ENCODE measurements around the gene RUVBL2. TPM values are rescaled to one million over a fixed set of nuclear protein-coding genes. Genes with fewer than 3 reads are reported as not detected.

RUVBL2 gene
- 10 to 100 TPM; 17.0 to 38.0 (median 29.1) TPM for total RNA-seq
- polyA plus RNA-seq = 10 to 100 TPM; 43.9 to 44.9 TPM

GRCh38 chr19:48993175-48994034 is at the start of gene RUVBL2, which contains the start of gene GYS1:
RUVBL2 (plus strand) TSS chr19:48993887; CDS start chr19:48993912, 25 bp downstream.
GYS1 (minus strand) TSS chr19:48993309; CDS start chr19:48993112, 197 bp downstream.
- WGBS, 2 donors = 0% methylated on average over 56 of the region's 56 CpGs
- peak; percentile 91 to 96 (median 95) for ATAC-seq

GRCh38 chr19:48945415-48945814 is 48.3 kb upstream of the RUVBL2 start:
- no peak for FAIRE-seq
- no peak for DNase-seq
- Histone ChIP-seq H3K27ac (no peak overlapping the region), H3K27me3 (no peaks in the 10 kb centered on the region), H3K36me3 (no peaks in the 10 kb centered on the region), H3K4me3 (no peak overlapping the region), H3K9me3 (no peaks in the 10 kb centered on the region), H3K4me1 (no peaks in the 10 kb centered on the region)
- TF ChIP-seq, protein P1, sequence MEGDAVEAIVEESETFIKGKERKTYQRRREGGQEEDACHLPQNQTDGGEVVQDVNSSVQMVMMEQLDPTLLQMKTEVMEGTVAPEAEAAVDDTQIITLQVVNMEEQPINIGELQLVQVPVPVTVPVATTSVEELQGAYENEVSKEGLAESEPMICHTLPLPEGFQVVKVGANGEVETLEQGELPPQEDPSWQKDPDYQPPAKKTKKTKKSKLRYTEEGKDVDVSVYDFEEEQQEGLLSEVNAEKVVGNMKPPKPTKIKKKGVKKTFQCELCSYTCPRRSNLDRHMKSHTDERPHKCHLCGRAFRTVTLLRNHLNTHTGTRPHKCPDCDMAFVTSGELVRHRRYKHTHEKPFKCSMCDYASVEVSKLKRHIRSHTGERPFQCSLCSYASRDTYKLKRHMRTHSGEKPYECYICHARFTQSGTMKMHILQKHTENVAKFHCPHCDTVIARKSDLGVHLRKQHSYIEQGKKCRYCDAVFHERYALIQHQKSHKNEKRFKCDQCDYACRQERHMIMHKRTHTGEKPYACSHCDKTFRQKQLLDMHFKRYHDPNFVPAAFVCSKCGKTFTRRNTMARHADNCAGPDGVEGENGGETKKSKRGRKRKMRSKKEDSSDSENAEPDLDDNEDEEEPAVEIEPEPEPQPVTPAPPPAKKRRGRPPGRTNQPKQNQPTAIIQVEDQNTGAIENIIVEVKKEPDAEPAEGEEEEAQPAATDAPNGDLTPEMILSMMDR (IDR thresholded peaks at IDR 0.05) = no peak
- intact Hi-C loops (cut with DNase I) = no loop called here
- WGBS, 2 donors = 84 to 94% methylated on average over 5 of the region's 5 CpGs
- no peak for ATAC-seq

More at GRCh38 chr19:48993175-48994034, at the start of gene RUVBL2, which contains the start of gene GYS1:
- no peaks in the 10 kb centered on the region for H3K9me3 ChIP-seq
- peak within 1 kb of the TSS; percentile 62 to 93 (median 85) for H3K27ac ChIP-seq
- peak within 1 kb of the TSS; percentile 53 to 80 (median 66) for H3K4me3 ChIP-seq
- no peaks in the 10 kb centered on the region for H3K36me3 ChIP-seq
- intact Hi-C loops (cut with DNase I) = no loop called here
- peak; percentile 96 for FAIRE-seq
- H3K4me1 ChIP-seq = peaks cover 5 to 15% (median 6%) of the 10 kb centered on the region in 3 donors
- H3K27me3 ChIP-seq = no peaks in the 10 kb centered on the region
- TF ChIP-seq, protein P1 (IDR thresholded peaks at IDR 0.05) = peak; percentile 93 to 99 (median 98)
- peak; percentile 99 to 100 (median 99) for DNase-seq

DNA sequence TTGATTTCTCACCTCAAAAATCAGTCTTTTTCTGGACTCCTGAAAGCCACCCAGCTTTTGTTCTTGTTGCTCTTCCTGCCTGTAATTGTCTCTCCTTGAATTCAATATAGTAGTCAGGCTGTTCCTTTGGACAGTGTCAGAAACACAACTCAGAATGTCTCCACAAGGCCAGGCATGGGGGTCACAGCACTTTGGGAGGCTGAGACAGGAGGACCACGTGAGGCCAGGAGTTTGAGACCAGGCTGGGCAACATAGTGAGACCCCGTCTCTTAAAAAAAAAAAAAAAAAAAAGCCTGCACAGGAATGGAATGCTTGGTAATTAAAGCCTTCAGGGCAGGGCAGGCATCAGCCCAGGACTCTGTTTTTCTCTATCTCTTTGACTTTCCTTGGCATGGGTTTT is 47.9 kb upstream of the RUVBL2 start:
- Histone ChIP-seq H3K27ac (no peak overlapping the region), H3K27me3 (no peaks in the 10 kb centered on the region), H3K9me3 (no peaks in the 10 kb centered on the region), H3K36me3 (no peaks in the 10 kb centered on the region), H3K4me1 (no peaks in the 10 kb centered on the region), H3K4me3 (no peak overlapping the region)
- ATAC-seq (no peak), FAIRE-seq (no peak), DNase-seq (no peak)
- TF ChIP-seq, protein P1 (IDR thresholded peaks at IDR 0.05) = no peak
- WGBS, 2 donors = 77 to 80% methylated on average over 2 of the region's 2 CpGs
- intact Hi-C loops (cut with DNase I) = no loop called here

- no peaks in the 10 kb centered on the region for H3K9me3 ChIP-seq
- ATAC-seq (no peak), FAIRE-seq (no peak)
Measured at GRCh38 chr19:48946463-48947257, 47.0 kb upstream of the RUVBL2 start.

More at GRCh38 chr19:48946463-48947257, 47.0 kb upstream of the RUVBL2 start:
- Histone ChIP-seq H3K4me3 (no peak overlapping the region), H3K36me3 (no peaks in the 10 kb centered on the region), H3K27ac (no peak overlapping the region), H3K27me3 (no peaks in the 10 kb centered on the region), H3K4me1 (no peaks in the 10 kb centered on the region)
- TF ChIP-seq, protein P1 (IDR thresholded peaks at IDR 0.05) = no peak
- no peak for DNase-seq
- intact Hi-C loops (cut with DNase I) = no loop called here
- 75 to 81% methylated on average over 9 of the region's 9 CpGs for WGBS, 2 donors
